Lung (tissue), 12 donors: Measurements from ENCODE around the gene TMEM242. TPM values are rescaled to one million over a fixed set of nuclear protein-coding genes. Genes with fewer than 3 reads are reported as not detected.

Experiments
- ATAC-seq: fragments of 200-7000 bp; cut with Tn5 transposase; one replicate; pipeline ENCODE4 v1.9.1; 2020; ENCODE audit warnings: moderate number of reproducible peaks; ENCODE audit not compliant: insufficient read depth, low FRiP score
- DNase-seq, 3 donors: peaks; one replicate each; pipeline ENCODE4 v3.0.0-alpha.2; 2013 to 2017
- H3K27ac ChIP-seq, 2 donors: one replicate each; pipeline ENCODE4 v1.5.1; 2013; ENCODE audit warnings: mild to moderate bottlenecking in 2 of 2, moderate library complexity in 2 of 2, control low read depth in 1 of 2, inconsistent platforms in 1 of 2, low read depth in 1 of 2, low read length in 1 of 2
- H3K27me3 ChIP-seq, 3 donors: one replicate each; pipeline ENCODE4 v1.5.1; 2013; ENCODE audit warnings: low read length in 2 of 3; ENCODE audit not compliant: control insufficient read depth in 3 of 3, insufficient read depth in 3 of 3
- H3K36me3 ChIP-seq, 4 donors: one replicate each; pipeline ENCODE4 v1.5.1; 2013; ENCODE audit warnings: low read length in 4 of 4, mild to moderate bottlenecking in 1 of 4, moderate library complexity in 1 of 4; ENCODE audit not compliant: control insufficient read depth in 4 of 4, insufficient read depth in 4 of 4
- H3K4me1 ChIP-seq, 5 donors: one replicate each; pipeline ENCODE4 v1.5.1; 2013; ENCODE audit warnings: low read length in 5 of 5, mild to moderate bottlenecking in 2 of 5, moderate library complexity in 1 of 5; ENCODE audit not compliant: control insufficient read depth in 5 of 5, insufficient read depth in 5 of 5
- H3K4me3 ChIP-seq: one replicate; pipeline ENCODE4 v1.5.1; 2013; ENCODE audit warnings: mild to moderate bottlenecking, control low read depth, moderate library complexity
- H3K9ac ChIP-seq, 2 donors: one replicate each; pipeline ENCODE4 v1.5.1; 2013; ENCODE audit warnings: low read length in 2 of 2, control low read depth in 1 of 2; ENCODE audit not compliant: insufficient read depth in 1 of 2
- H3K9me3 ChIP-seq, 4 donors: one replicate each; pipeline ENCODE4 v1.5.1; 2013; ENCODE audit warnings: low read length in 3 of 4, mild to moderate bottlenecking in 1 of 4, moderate library complexity in 1 of 4; ENCODE audit not compliant: control insufficient read depth in 4 of 4, insufficient read depth in 3 of 4
- WGBS, 2 donors: extraction: QIAGEN DNeasy Blood & Tissue Kit; methylation state at CpG; one replicate each; pipeline ENCODE4 v1.1.7; 2013; 5-methylcytosine and 5-hydroxymethylcytosine counted together
- polyA plus RNA-seq, 2 donors: library from polyadenylated mRNA; stranded (reverse); fragments of 200-250 nt; gene quantifications; one replicate each; pipeline ENCODE4 v1.2.1, GENCODE V29; 2013
- total RNA-seq, 2 donors: library from RNA; depleted of rRNA in 1 of 2; stranded (reverse); fragments of >200 nt in 1 of 2; gene quantifications; one replicate each; pipeline ENCODE4 v1.2.1, GENCODE V29; 2014 to 2021
- TF ChIP-seq, protein P1 (sequence below): IDR thresholded peaks from 2 replicates; pipeline ENCODE4 v1.5.1; 2012; ENCODE audit warnings: mild to moderate bottlenecking; ENCODE audit errors: control extremely low read depth, extremely low read depth
- donor health status: control.
- donor health status: control.
- donor health status: Bipolar disorder and iron deficiency.
- donor health status: healthy.
- donor health status: DM: yes; HTN: yes; CAD: no.

Gene TMEM242
- total and polyA plus RNA-seq, 4 donors: 4.4 to 11.5 (median 8.3) TPM

DNA sequence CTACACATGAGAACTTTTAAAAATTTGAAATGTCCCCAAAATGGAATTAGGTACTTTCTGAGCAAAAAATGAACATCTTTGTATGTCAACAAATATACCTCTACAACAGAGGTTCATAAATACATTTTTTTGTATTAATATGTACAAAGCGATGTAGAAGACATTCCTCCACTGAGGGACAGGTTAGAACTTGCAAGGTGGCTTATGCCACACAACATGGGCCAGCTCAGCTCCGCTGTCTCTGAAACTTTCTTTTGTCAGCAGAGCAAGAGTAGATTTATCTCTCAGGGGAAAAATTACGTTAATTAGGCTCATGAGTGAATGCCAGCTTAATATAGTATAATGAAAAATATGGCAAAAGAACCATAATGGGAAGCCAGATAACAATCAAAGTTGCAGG lies 10.6 kb upstream of the TMEM242 start:
- H3K9ac ChIP-seq: no peak overlapping the region
- TF ChIP-seq, protein P1, sequence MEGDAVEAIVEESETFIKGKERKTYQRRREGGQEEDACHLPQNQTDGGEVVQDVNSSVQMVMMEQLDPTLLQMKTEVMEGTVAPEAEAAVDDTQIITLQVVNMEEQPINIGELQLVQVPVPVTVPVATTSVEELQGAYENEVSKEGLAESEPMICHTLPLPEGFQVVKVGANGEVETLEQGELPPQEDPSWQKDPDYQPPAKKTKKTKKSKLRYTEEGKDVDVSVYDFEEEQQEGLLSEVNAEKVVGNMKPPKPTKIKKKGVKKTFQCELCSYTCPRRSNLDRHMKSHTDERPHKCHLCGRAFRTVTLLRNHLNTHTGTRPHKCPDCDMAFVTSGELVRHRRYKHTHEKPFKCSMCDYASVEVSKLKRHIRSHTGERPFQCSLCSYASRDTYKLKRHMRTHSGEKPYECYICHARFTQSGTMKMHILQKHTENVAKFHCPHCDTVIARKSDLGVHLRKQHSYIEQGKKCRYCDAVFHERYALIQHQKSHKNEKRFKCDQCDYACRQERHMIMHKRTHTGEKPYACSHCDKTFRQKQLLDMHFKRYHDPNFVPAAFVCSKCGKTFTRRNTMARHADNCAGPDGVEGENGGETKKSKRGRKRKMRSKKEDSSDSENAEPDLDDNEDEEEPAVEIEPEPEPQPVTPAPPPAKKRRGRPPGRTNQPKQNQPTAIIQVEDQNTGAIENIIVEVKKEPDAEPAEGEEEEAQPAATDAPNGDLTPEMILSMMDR: no peak
- H3K9me3 ChIP-seq: no peaks in the 10 kb centered on the region
- H3K4me1 ChIP-seq: peaks cover 0 to 7% (median 0%) of the 10 kb centered on the region in 5 donors
- ATAC-seq (no peak), DNase-seq (no peak)
- no peak overlapping the region for H3K27ac ChIP-seq
- no peak overlapping the region for H3K4me3 ChIP-seq
- 89 to 94% methylated on average over 3 of the region's 3 CpGs for WGBS, 2 donors
- H3K36me3 ChIP-seq: no peaks in the 10 kb centered on the region
- H3K27me3 ChIP-seq: no peaks in the 10 kb centered on the region

DNA sequence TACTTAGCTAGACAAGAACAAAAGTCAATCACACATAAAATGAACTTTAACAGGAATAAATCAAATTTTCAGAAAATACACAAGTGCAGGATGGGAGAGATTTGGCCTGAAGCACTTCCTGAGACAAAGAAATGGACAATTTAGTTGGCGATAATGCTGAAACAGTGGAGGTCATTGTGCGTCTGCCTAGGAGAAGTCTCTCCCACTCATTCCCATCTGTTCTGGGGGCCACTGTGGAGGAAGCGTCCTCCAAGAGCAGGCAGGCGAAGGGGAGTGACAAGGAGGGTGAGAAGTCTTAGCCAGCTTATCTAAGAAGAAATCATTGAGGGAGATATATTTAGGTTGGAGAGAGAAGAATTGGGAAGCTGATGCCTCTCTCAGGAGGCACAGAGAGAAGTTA lies 10.2 kb upstream of the TMEM242 start:
- Histone ChIP-seq H3K9ac (no peak overlapping the region), H3K4me3 (no peak overlapping the region), H3K36me3 (no peaks in the 10 kb centered on the region), H3K27me3 (no peaks in the 10 kb centered on the region), H3K9me3 (no peaks in the 10 kb centered on the region), H3K4me1 (peaks cover 0 to 7% (median 0%) of the 10 kb centered on the region in 5 donors), H3K27ac (no peak overlapping the region)
- ATAC-seq (no peak), DNase-seq (no peak)
- WGBS, 2 donors: 91% methylated on average over 4 of the region's 4 CpGs
- TF ChIP-seq, protein P1: no peak

- 69 to 90% methylated on average over 7 of the region's 7 CpGs for WGBS, 2 donors
- no peak for DNase-seq
Measured at GRCh38 chr6:157332813-157333212, 9.5 kb upstream of the TMEM242 start.

More at GRCh38 chr6:157332813-157333212, 9.5 kb upstream of the TMEM242 start:
- TF ChIP-seq, protein P1: no peak
- Histone ChIP-seq H3K4me1 (peaks cover 0 to 7% (median 0%) of the 10 kb centered on the region in 5 donors), H3K9me3 (no peaks in the 10 kb centered on the region), H3K36me3 (no peaks in the 10 kb centered on the region), H3K9ac (no peak overlapping the region), H3K27ac (no peak overlapping the region), H3K4me3 (no peak overlapping the region), H3K27me3 (no peaks in the 10 kb centered on the region)
- ATAC-seq: no peak
